Sigmoid colon (tissue), 7 donors: Measurements from ENCODE around the gene SETBP1. TPM values are rescaled to one million over a fixed set of nuclear protein-coding genes. Genes with fewer than 3 reads are reported as not detected.

Source experiments
- DNase-seq: peaks from one replicate; pipeline ENCODE4 v3.0.0-alpha.2; 2019
- H3K27ac ChIP-seq, 4 donors: fragments of 200-600 bp; sonication (generic); one replicate each; pipeline ENCODE4 v1.5.1; 2016 to 2019; ENCODE audit warnings: mild to moderate bottlenecking in 1 of 4
- H3K27me3 ChIP-seq, 3 donors: fragments of 200-600 bp; sonication (generic); one replicate each; pipeline ENCODE4 v1.5.1; 2019; ENCODE audit warnings: mild to moderate bottlenecking in 1 of 3
- H3K36me3 ChIP-seq, 4 donors: fragments of 200-600 bp; sonication (generic); one replicate each; pipeline ENCODE4 v1.5.1; 2016 to 2019
- H3K4me1 ChIP-seq, 4 donors: fragments of 200-600 bp; sonication (generic); one replicate each; pipeline ENCODE4 v1.5.1; 2017 to 2019
- H3K4me3 ChIP-seq, 4 donors: fragments of 200-600 bp; sonication (generic); one replicate each; pipeline ENCODE4 v1.5.1; 2017 to 2019; ENCODE audit warnings: mild to moderate bottlenecking in 2 of 4, moderate library complexity in 1 of 4
- H3K9me3 ChIP-seq, 4 donors: fragments of 200-600 bp in 3 of 4; sonication (generic) in 3 of 4; one replicate each; pipeline versions ENCODE4 v1.5.1 to v1.6.1; 2013 to 2019
- CTCF ChIP-seq, 4 experiments: fragments of 450-650 bp in 3 of 4; fragments of 200-600 bp in 1 of 4; IDR thresholded peaks; one replicate each; pipeline ENCODE4 v1.5.1; 2016 to 2019; ENCODE audit warnings: antibody characterized with exemption in 4 of 4, mild to moderate bottlenecking in 3 of 4, moderate library complexity in 2 of 4
- EP300 ChIP-seq, 4 donors: sonication (generic); formaldehyde crosslinking; IDR thresholded peaks; one replicate each; pipeline ENCODE4 v1.6.1; 2017; ENCODE audit warnings: antibody characterized with exemption in 4 of 4
- POLR2A ChIP-seq, 2 donors: fragments of 450-650 bp; IDR thresholded peaks; one replicate each; pipeline ENCODE4 v1.6.1; 2016; ENCODE audit warnings: antibody characterized with exemption in 2 of 2, mild to moderate bottlenecking in 2 of 2, moderate library complexity in 2 of 2
- POLR2AphosphoS5 ChIP-seq, 4 donors: sonication (generic); formaldehyde crosslinking; IDR thresholded peaks; one replicate each; pipeline ENCODE4 v1.6.1; 2017; ENCODE audit warnings: antibody characterized with exemption in 4 of 4
- WGBS, 2 donors: extraction: QIAGEN DNeasy Blood & Tissue Kit; methylation state at CpG; one replicate each; pipeline ENCODE4 v1.1.7; 2013; 5-methylcytosine and 5-hydroxymethylcytosine counted together
- intact Hi-C: fragments of 100-400 bp; cut with DNase I; formaldehyde crosslinking; loops from one replicate; pipeline ENCODE4 v1.15.1; 2023
- polyA plus RNA-seq, 3 donors: library from polyadenylated mRNA; stranded (reverse); fragments of 200-250 nt; gene quantifications; one replicate each; pipeline ENCODE4 v1.2.3, GENCODE V29; 2013
- total RNA-seq, 4 donors: library from RNA; depleted of rRNA; stranded (reverse); fragments of >200 nt; gene quantifications; one replicate each; pipeline ENCODE4 v1.1.0, GENCODE V29; 2016
- donor health status: healthy with polysubstance abuse.
- donor health status: Bipolar disorder and iron deficiency.
- donor health status: healthy.

Gene SETBP1
- total and polyA plus RNA-seq, 7 donors: 0.69 to 100 (median 67.9) TPM

- Histone ChIP-seq H3K4me1 (peaks cover 0 to 14% (median 11%) of the 10 kb centered on the region in 4 donors), H3K27ac (no peak overlapping the region), H3K36me3 (no peaks in the 10 kb centered on the region), H3K27me3 (no peaks in the 10 kb centered on the region), H3K9me3 (no peaks in the 10 kb centered on the region), H3K4me3 (no peak overlapping the region)
- intact Hi-C loops: no loop called here
- DNase-seq: no peak
- WGBS, 2 donors: 65 to 92% methylated on average over 4 of the region's 4 CpGs
- TF ChIP-seq POLR2AphosphoS5 (IDR thresholded peaks at IDR 0.05) (no peak), EP300 (IDR thresholded peaks at IDR 0.05) (no peak), POLR2A (IDR thresholded peaks at IDR 0.05) (no peak), CTCF (IDR thresholded peaks at IDR 0.05) (no peak)
Observed at GRCh38 chr18:45025089-45025450, 344.4 kb downstream of the SETBP1 start.

GRCh38 chr18:45026162-45026561, 345.5 kb downstream of the SETBP1 start:
- intact Hi-C loops: no loop called here
- Histone ChIP-seq H3K27ac (no peak overlapping the region), H3K4me3 (no peak overlapping the region), H3K36me3 (no peaks in the 10 kb centered on the region), H3K4me1 (peaks cover 0 to 14% (median 11%) of the 10 kb centered on the region in 4 donors), H3K27me3 (no peaks in the 10 kb centered on the region), H3K9me3 (no peaks in the 10 kb centered on the region)
- TF ChIP-seq POLR2AphosphoS5 (IDR thresholded peaks at IDR 0.05): no peak
- TF ChIP-seq EP300 (IDR thresholded peaks at IDR 0.05): no peak
- TF ChIP-seq CTCF (IDR thresholded peaks at IDR 0.05): no peak
- TF ChIP-seq POLR2A (IDR thresholded peaks at IDR 0.05): no peak
- 82 to 89% methylated on average over 3 of the region's 3 CpGs for WGBS, 2 donors
- DNase-seq: no peak

GRCh38 chr18:45034179-45034578, 353.5 kb downstream of the SETBP1 start:
- no peak overlapping the region for H3K4me3 ChIP-seq
- no peaks in the 10 kb centered on the region for H3K9me3 ChIP-seq
- intact Hi-C loops: no loop called here
- peaks cover 0 to 10% (median 0%) of the 10 kb centered on the region in 4 donors for H3K36me3 ChIP-seq
- no peaks in the 10 kb centered on the region for H3K4me1 ChIP-seq
- H3K27ac ChIP-seq: no peak overlapping the region
- DNase-seq: no peak
- 89 to 93% methylated on average over 8 of the region's 8 CpGs for WGBS, 2 donors
- H3K27me3 ChIP-seq: no peaks in the 10 kb centered on the region
- no peak for TF ChIP-seq POLR2AphosphoS5 (IDR thresholded peaks at IDR 0.05)
- TF ChIP-seq EP300 (IDR thresholded peaks at IDR 0.05): no peak
- TF ChIP-seq CTCF (IDR thresholded peaks at IDR 0.05): no peak
- no peak for TF ChIP-seq POLR2A (IDR thresholded peaks at IDR 0.05)

- no peaks in the 10 kb centered on the region for H3K4me1 ChIP-seq
- H3K27ac ChIP-seq: no peak overlapping the region
- no peaks in the 10 kb centered on the region for H3K9me3 ChIP-seq
- H3K36me3 ChIP-seq: peaks cover 0 to 20% (median 0%) of the 10 kb centered on the region in 4 donors
- WGBS, 2 donors: 91 to 93% methylated on average over 2 of the region's 2 CpGs
- H3K27me3 ChIP-seq: no peaks in the 10 kb centered on the region
- no peak for TF ChIP-seq POLR2A (IDR thresholded peaks at IDR 0.05)
- no peak for TF ChIP-seq EP300 (IDR thresholded peaks at IDR 0.05)
- no peak for TF ChIP-seq POLR2AphosphoS5 (IDR thresholded peaks at IDR 0.05)
- TF ChIP-seq CTCF (IDR thresholded peaks at IDR 0.05): no peak
- no peak overlapping the region for H3K4me3 ChIP-seq
- intact Hi-C loops: no loop called here
- DNase-seq: no peak
Observed at GRCh38 chr18:45037618-45038017, 356.9 kb downstream of the SETBP1 start.

- DNase-seq: no peak
- H3K36me3 ChIP-seq: peaks cover 0 to 20% (median 0%) of the 10 kb centered on the region in 4 donors
- TF ChIP-seq EP300 (IDR thresholded peaks at IDR 0.05): no peak
- H3K9me3 ChIP-seq: no peaks in the 10 kb centered on the region
- WGBS, 2 donors: 77 to 91% methylated on average over 5 of the region's 5 CpGs
- H3K4me1 ChIP-seq: no peaks in the 10 kb centered on the region
- H3K27me3 ChIP-seq: no peaks in the 10 kb centered on the region
- intact Hi-C loops: no loop called here
- H3K27ac ChIP-seq: no peak overlapping the region
- no peak overlapping the region for H3K4me3 ChIP-seq
Observed at GRCh38 chr18:45039376-45039775, 358.7 kb downstream of the SETBP1 start.
